H1 (cell line): ENCODE measurements around the gene FHL2.

Source experiments
- CTCF ChIP-seq, 3 experiments: IDR thresholded peaks; 1 replicate in 2 of 3; 2 replicates in 1 of 3; pipeline versions ENCODE4 v1.5.1 to v1.6.1; 2011; ENCODE audit warnings: low read length in 3 of 3, mild to moderate bottlenecking in 3 of 3, inconsistent platforms in 2 of 3, low read depth in 1 of 3, moderate library complexity in 1 of 3; ENCODE audit not compliant: insufficient read depth in 1 of 3; ENCODE audit errors: control extremely low read depth in 1 of 3
- EZH2 ChIP-seq: fragments of 200-600 bp; sonication (generic); IDR thresholded peaks from 2 replicates; pipeline ENCODE4 v1.7.1; 2012; ENCODE audit warnings: low read depth, mild to moderate bottlenecking, moderate library complexity, low read length, inconsistent platforms; ENCODE audit not compliant: severe bottlenecking
- FOSL1 ChIP-seq: IDR thresholded peaks from 2 replicates; pipeline ENCODE4 v1.6.1; 2011; ENCODE audit warnings: mild to moderate bottlenecking, low read depth, low read length, moderate library complexity; ENCODE audit not compliant: insufficient read depth
- GABPA ChIP-seq: IDR thresholded peaks from 2 replicates; pipeline ENCODE4 v1.6.1; 2011; ENCODE audit warnings: mild to moderate bottlenecking, low read length, moderate library complexity, borderline replicate concordance; ENCODE audit not compliant: insufficient read depth
- JUN ChIP-seq: IDR thresholded peaks from 2 replicates; pipeline ENCODE4 v1.6.1; 2011; ENCODE audit warnings: low read depth, mild to moderate bottlenecking, improper control_type of control experiment, low read length
- NRF1 ChIP-seq: IDR thresholded peaks from 2 replicates; pipeline ENCODE4 v1.6.1; 2011; ENCODE audit warnings: mild to moderate bottlenecking, low read depth, low read length, improper control_type of control experiment
- POLR2A ChIP-seq, 2 experiments: IDR thresholded peaks; 1 replicate in 1 of 2; 2 replicates in 1 of 2; pipeline ENCODE4 v1.6.1; 2011; ENCODE audit warnings: low read depth in 2 of 2, low read length in 2 of 2, mild to moderate bottlenecking in 2 of 2; ENCODE audit errors: control extremely low read depth in 1 of 2
- SIN3A ChIP-seq, 2 experiments: IDR thresholded peaks in 1 of 2; conservative IDR thresholded peaks in 1 of 2; 2 replicates each; pipeline ENCODE4 v1.6.1; 2011 to 2012; ENCODE audit warnings: low read length in 2 of 2, improper control_type of control experiment in 1 of 2, low read depth in 1 of 2, mild to moderate bottlenecking in 1 of 2
- SP1 ChIP-seq: IDR thresholded peaks from 2 replicates; pipeline ENCODE4 v1.6.1; 2011; ENCODE audit warnings: low read depth, low read length
- SRF ChIP-seq: IDR thresholded peaks from 2 replicates; pipeline ENCODE4 v1.6.1; 2011; ENCODE audit warnings: mild to moderate bottlenecking, low read depth, low read length, moderate library complexity
- TAF1 ChIP-seq: IDR thresholded peaks from 2 replicates; pipeline ENCODE4 v1.6.1; 2011; ENCODE audit warnings: mild to moderate bottlenecking, low read depth, low read length
- TCF12 ChIP-seq: IDR thresholded peaks from 2 replicates; pipeline ENCODE4 v1.6.1; 2011; ENCODE audit warnings: low read depth, mild to moderate bottlenecking, low read length
- USF2 ChIP-seq: IDR thresholded peaks from 2 replicates; pipeline ENCODE4 v1.6.1; 2011; ENCODE audit warnings: low read length, improper control_type of control experiment

- no peak for TF ChIP-seq CTCF (IDR thresholded peaks at IDR 0.05; ENCODE audit: control extremely low read depth in 1 of 3, insufficient read depth in 1 of 3, low read depth in 1 of 3, low read length in 3 of 3)
- TF ChIP-seq NRF1: no peak
- no peak for TF ChIP-seq FOSL1
- no peak for TF ChIP-seq SP1
- TF ChIP-seq POLR2A (IDR thresholded peaks at IDR 0.05; ENCODE audit: control extremely low read depth in 1 of 2, low read depth in 2 of 2, low read length in 2 of 2): no peak
- TF ChIP-seq JUN: no peak
- no peak for TF ChIP-seq GABPA
- no peak for TF ChIP-seq USF2
- no peak for TF ChIP-seq EZH2
- TF ChIP-seq SIN3A (conservative IDR thresholded peaks at IDR 0.05 in 1 of 2, IDR thresholded peaks at IDR 0.05 in 1 of 2; ENCODE audit: low read depth in 1 of 2, low read length in 2 of 2): no peak
- TF ChIP-seq SRF: no peak
- no peak for TF ChIP-seq TCF12
- no peak for TF ChIP-seq TAF1
Measured at GRCh38 chr2:105358593-105358992, 40.3 kb downstream of the FHL2 start.
